Heart left ventricle (tissue), 16 donors: Measurements from ENCODE around the gene NIPAL3. TPM values are rescaled to one million over a fixed set of nuclear protein-coding genes. Genes with fewer than 3 reads are reported as not detected.

Experiments used
- ATAC-seq, 4 donors: fragments of 200-7000 bp; cut with Tn5 transposase; one replicate each; pipeline ENCODE4 v1.9.1; 2020 to 2022; ENCODE audit warnings: moderate library complexity in 4 of 4, mild to moderate bottlenecking in 3 of 4, moderate number of reproducible peaks in 1 of 4
- DNase-seq, 5 donors: peaks; one replicate each; pipeline ENCODE4 v3.0.0-alpha.2; 2020
- H3K27ac ChIP-seq, 12 donors: fragments of 200-600 bp; sonication (generic) in 4 of 12; one replicate each; pipeline versions ENCODE4 v1.5.0 to v1.8.0; 2016 to 2022; ENCODE audit warnings: mild to moderate bottlenecking in 2 of 12
- H3K27me3 ChIP-seq, 9 donors: fragments of 200-600 bp; sonication (generic) in 2 of 9; one replicate each; pipeline versions ENCODE4 v1.5.1 to v1.8.0; 2016 to 2022; ENCODE audit warnings: mild to moderate bottlenecking in 3 of 9
- H3K36me3 ChIP-seq, 9 donors: fragments of 200-600 bp; sonication (generic) in 2 of 9; one replicate each; pipeline versions ENCODE4 v1.5.0 to v1.8.0; 2018 to 2022; ENCODE audit warnings: mild to moderate bottlenecking in 2 of 9
- H3K4me1 ChIP-seq, 12 donors: fragments of 200-600 bp; sonication (generic) in 4 of 12; one replicate each; pipeline versions ENCODE4 v1.5.0 to v1.8.0; 2016 to 2022; ENCODE audit warnings: mild to moderate bottlenecking in 3 of 12
- H3K4me3 ChIP-seq, 12 donors: fragments of 200-600 bp; sonication (generic) in 4 of 12; one replicate each; pipeline versions ENCODE4 v1.5.0 to v1.8.0; 2017 to 2022; ENCODE audit warnings: mild to moderate bottlenecking in 9 of 12, moderate library complexity in 4 of 12
- H3K9me3 ChIP-seq, 12 donors: fragments of 200-600 bp; sonication (generic) in 4 of 12; one replicate each; pipeline versions ENCODE4 v1.5.0 to v1.8.0; 2016 to 2022; ENCODE audit warnings: mild to moderate bottlenecking in 1 of 12
- POLR2A ChIP-seq, 2 donors: fragments of 450-650 bp; IDR thresholded peaks; one replicate each; pipeline ENCODE4 v1.6.1; 2017; ENCODE audit warnings: antibody characterized with exemption in 2 of 2, mild to moderate bottlenecking in 2 of 2, moderate library complexity in 2 of 2
- WGBS, 4 donors: extraction: QIAGEN DNeasy Blood & Tissue Kit in 2 of 4; methylation state at CpG; one replicate each; pipeline versions ENCODE4 v1.1.5 to v1.1.7; 2013 to 2018; 5-methylcytosine and 5-hydroxymethylcytosine counted together
- intact Hi-C, 10 donors: fragments of 100-400 bp; cut with DNase I; formaldehyde crosslinking; loops; one replicate each; pipeline versions ENCODE4 v1.11.1 to v1.14.2; 2022
- long read RNA-seq, 3 donors: library from polyadenylated mRNA; unstranded; transcript quantifications; one replicate each; pipeline ENCODE4 v2.0.0, GENCODE V29; 2020 to 2021
- polyA plus RNA-seq, 2 donors: library from polyadenylated mRNA; stranded (reverse); fragments of 200-250 nt; gene quantifications; one replicate each; pipeline ENCODE4 v1.2.3, GENCODE V29; 2013
- total RNA-seq, 9 donors: library from RNA; depleted of rRNA in 2 of 9; stranded (reverse); fragments of >200 nt in 2 of 9; fragmentation: NEBNext Ultra II Directional in 3 of 9; extraction: Animal tissue kit (Norgen Biotek cat#: 25700) in 3 of 9; gene quantifications; one replicate each; pipeline versions ENCODE4 v1.1.0 to v1.2.4, GENCODE V29; 2016 to 2023
- TF ChIP-seq, protein P1 (sequence below), 12 donors: fragments of 200-600 bp; sonication (generic) in 4 of 12; IDR thresholded peaks; one replicate each; pipeline versions ENCODE4 v1.5.0 to v1.8.0; 2018 to 2022; ENCODE audit warnings: antibody characterized with exemption in 12 of 12, mild to moderate bottlenecking in 5 of 12
- donor health status: ischemic (EF 13 %, LVEDD 7.1; RV severe dilation, severe dysfunction).
- donor health status: healthy with polysubstance abuse.
- donor health status: DM: no; HTN: yes; CAD: no.
- donor health status: DM: no; HTN: no; CAD: no.
- donor health status: ischemic (EF 25% LVEDD 6.9; RV normal size, moderate dysfunction).
- donor health status: ischemic (EF 25% LVEDD 5.7; RV mildly dilated, moderate dysfunction).
- donor health status: healthy.
- donor health status: DM: yes; HTN: yes; CAD: no.
- donor health status: ischemic (EF 35%, LVEDD 5.7; RV mildly dilated, moderate dysfunction).
- donor health status: nonischemic (EF 11% LVEDD 7.7; RV severe dilation, severe dysfunction).
- donor health status: DM: yes; HTN: yes; CAD: no.
- donor health status: PGD.
- donor health status: ischemic (EF 29% LVEDD 5.4; RV normal size, mild dysfunction).
- donor health status: nonischemic (EF 23%, LVEDD 6.1; RV moderate dilation, normal function).

NIPAL3 gene
- total RNA-seq = 10 to 100 TPM; 24.7 to 48.3 (median 29.7) TPM
- 10 to 100 TPM in 1 of 2 donors, 1 to 10 TPM in 1; 9.8 to 15.9 TPM for polyA plus RNA-seq
- long read RNA-seq, donor 1, full-length matches to known transcripts = 42 of 59 reads
- long read RNA-seq, donor 1, partial matches to known transcripts = 4 of 59 reads
- long read RNA-seq, donor 1, other reads (novel, unspliced or antisense) = 13 of 59 reads
- long read RNA-seq, donor 2, transcript NIPAL3-204 (12 exons, 1,711 nt) = major isoform, 90 of 121 reads
- long read RNA-seq, donor 2, partial matches to known transcripts = 11 of 121 reads
- long read RNA-seq, donor 2, other reads (novel, unspliced or antisense) = 17 of 121 reads
- long read RNA-seq, donor 3, transcript NIPAL3-204 (12 exons, 1,711 nt) = major isoform, 53 of 75 reads
- long read RNA-seq, donor 3, partial matches to known transcripts = 12 of 75 reads
- long read RNA-seq, donor 3, other reads (novel, unspliced or antisense) = 10 of 75 reads

DNA sequence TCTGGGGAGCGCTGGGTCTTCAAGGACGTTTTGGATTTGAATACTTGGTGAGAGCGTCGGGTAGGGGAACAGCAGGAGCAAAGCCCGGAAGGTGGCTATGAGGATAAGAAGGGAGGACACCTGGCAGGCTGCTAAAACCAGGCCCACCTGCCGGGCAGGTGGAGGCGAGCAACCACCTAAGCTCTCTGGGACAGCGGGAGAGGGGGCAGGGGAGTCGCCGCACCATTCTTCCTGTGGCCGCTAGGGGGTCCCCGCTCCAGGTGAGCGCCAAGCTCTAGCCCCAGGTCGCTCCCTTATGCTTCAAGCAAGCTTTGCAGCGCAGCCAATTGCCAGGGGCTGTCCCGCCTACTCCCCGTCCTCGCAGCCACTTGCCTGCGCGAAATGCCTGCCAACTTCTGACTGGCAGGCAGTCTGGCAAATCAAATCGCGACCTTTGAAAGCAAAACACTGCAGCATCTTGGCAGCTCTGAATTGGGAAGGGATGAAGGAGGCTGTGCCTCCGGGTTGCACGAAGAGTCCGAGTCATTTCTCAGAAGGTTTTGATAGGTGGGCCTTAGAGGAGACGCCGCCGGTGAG lies at the start of gene NIPAL3:
Gene NIPAL3, plus strand, starts transcription at position 469 of the 576 bp plus-strand sequence. CDS start 3,746 bp downstream, outside the sequence.
- TF ChIP-seq POLR2A (IDR thresholded peaks at IDR 0.05) = peak in 1 of 2 donors; percentile 33
- TF ChIP-seq, protein P1, sequence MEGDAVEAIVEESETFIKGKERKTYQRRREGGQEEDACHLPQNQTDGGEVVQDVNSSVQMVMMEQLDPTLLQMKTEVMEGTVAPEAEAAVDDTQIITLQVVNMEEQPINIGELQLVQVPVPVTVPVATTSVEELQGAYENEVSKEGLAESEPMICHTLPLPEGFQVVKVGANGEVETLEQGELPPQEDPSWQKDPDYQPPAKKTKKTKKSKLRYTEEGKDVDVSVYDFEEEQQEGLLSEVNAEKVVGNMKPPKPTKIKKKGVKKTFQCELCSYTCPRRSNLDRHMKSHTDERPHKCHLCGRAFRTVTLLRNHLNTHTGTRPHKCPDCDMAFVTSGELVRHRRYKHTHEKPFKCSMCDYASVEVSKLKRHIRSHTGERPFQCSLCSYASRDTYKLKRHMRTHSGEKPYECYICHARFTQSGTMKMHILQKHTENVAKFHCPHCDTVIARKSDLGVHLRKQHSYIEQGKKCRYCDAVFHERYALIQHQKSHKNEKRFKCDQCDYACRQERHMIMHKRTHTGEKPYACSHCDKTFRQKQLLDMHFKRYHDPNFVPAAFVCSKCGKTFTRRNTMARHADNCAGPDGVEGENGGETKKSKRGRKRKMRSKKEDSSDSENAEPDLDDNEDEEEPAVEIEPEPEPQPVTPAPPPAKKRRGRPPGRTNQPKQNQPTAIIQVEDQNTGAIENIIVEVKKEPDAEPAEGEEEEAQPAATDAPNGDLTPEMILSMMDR (IDR thresholded peaks at IDR 0.05) = peak; percentile 62 to 85 (median 80)
- H3K27me3 ChIP-seq = no peaks in the 10 kb centered on the region
- 2 to 6% (median 3%) methylated on average over 22 to 28 of the region's 28 CpGs for WGBS, 4 donors
- intact Hi-C loops = loop anchor here in 8 of 10 donors (5.0 to 10.0 kb wide), 8 partner anchors 87 to 229 kb away; partner anchors contain the start of genes RCAN3 (in 6 of the 8) and SRRM1 (in 1 of the 8)
- peaks cover 0 to 13% (median 7%) of the 10 kb centered on the region in 9 donors for H3K36me3 ChIP-seq
- peaks cover 0 to 51% (median 23%) of the 10 kb centered on the region in 12 donors for H3K4me1 ChIP-seq
- peak within 1 kb of the TSS in 8 of 12 donors; percentile 16 to 60 (median 46) for H3K27ac ChIP-seq
- DNase-seq (peak; percentile 98 to 99 (median 99)), ATAC-seq (peak; percentile 95 to 97 (median 96))
- no peaks in the 10 kb centered on the region for H3K9me3 ChIP-seq
- H3K4me3 ChIP-seq = peak within 1 kb of the TSS; percentile 38 to 95 (median 72)

DNA sequence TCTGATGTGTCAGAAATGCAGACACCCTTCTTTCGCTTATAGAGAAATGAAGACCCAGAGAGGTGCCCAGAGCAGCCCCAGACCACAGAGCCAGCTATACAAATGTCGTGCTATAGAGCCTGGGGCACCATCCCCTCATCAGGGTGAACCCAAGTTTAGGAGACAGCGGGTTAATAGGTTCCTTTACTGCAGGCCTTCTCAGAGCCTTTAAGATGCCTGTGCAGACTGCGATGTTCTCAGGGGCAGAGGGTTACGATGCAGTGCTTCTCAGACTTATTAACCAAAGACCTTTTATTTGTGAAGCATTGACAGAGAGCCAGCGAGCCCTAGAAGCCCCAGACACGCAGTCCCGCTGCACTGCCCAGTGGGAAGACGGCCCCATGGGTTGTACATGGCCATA lies 48.9 kb upstream of the NIPAL3 start:
- intact Hi-C loops = no loop called here
- H3K36me3 ChIP-seq = peaks cover 0 to 12% (median 0%) of the 10 kb centered on the region in 9 donors
- no peak overlapping the region for H3K4me3 ChIP-seq
- no peak overlapping the region for H3K27ac ChIP-seq
- no peaks in the 10 kb centered on the region for H3K27me3 ChIP-seq
- TF ChIP-seq, protein P1 (IDR thresholded peaks at IDR 0.05) = no peak
- no peak for TF ChIP-seq POLR2A (IDR thresholded peaks at IDR 0.05)
- no peaks in the 10 kb centered on the region for H3K9me3 ChIP-seq
- WGBS, 4 donors = 94 to 98% (median 97%) methylated on average over 8 to 9 of the region's 9 CpGs
- DNase-seq (no peak), ATAC-seq (no peak)
- H3K4me1 ChIP-seq = peaks cover 0 to 14% (median 0%) of the 10 kb centered on the region in 12 donors

DNA sequence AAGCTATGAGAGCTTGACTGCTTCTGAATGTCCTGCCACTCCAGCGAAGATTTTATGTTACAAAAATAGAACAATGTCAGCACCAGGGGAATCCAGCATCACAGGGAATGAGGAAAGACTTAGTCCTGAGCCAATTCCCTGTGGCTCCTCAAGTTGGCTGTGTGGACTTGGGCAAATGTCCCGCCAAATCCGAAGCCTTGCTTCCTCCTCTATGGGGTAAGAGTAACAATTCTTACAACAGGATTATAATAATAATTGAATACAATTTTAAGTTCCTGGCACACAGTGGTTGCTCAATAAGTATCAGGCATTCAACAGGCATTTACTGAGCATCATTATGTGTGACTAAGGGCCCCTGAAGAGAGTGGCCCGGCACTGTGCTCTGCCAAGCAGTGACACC lies 46.4 kb upstream of the NIPAL3 start:
- TF ChIP-seq, protein P1 (IDR thresholded peaks at IDR 0.05) = no peak
- no peak for TF ChIP-seq POLR2A (IDR thresholded peaks at IDR 0.05)
- intact Hi-C loops = no loop called here
- DNase-seq (peak in 1 of 5 donors; percentile 46), ATAC-seq (peak in 2 of 4 donors; percentile 30 to 83)
- no peak overlapping the region for H3K4me3 ChIP-seq
- H3K27ac ChIP-seq = peak overlapping the region in 1 of 12 donors; percentile 29
- no peaks in the 10 kb centered on the region for H3K27me3 ChIP-seq
- H3K36me3 ChIP-seq = peaks cover 0 to 12% (median 0%) of the 10 kb centered on the region in 9 donors
- no peaks in the 10 kb centered on the region for H3K9me3 ChIP-seq
- whole genome bisulfite sequencing, 4 donors = 63 to 92% (median 78%) methylated on average over 4 of the region's 4 CpGs
- H3K4me1 ChIP-seq = peaks cover 0 to 14% (median 0%) of the 10 kb centered on the region in 12 donors

DNA sequence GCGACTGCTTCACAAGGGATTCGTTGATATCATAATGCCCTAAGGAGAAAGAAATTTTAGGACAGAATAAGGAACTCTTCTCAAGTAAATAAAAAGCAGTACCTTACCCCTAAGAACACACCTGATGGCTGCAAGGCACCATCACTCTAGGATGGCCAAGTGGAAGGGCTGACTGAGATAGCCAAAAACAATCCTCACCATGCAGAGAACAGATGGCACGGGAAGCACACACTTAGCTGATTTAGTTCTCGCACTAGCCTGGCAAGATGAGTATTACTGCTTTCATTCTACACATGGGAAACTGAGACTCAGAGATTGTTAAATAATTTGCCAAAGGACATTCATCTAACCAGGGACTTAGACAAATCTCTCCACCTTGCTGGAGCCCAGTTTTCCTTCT lies 45.8 kb upstream of the NIPAL3 start:
- 92 to 96% (median 94%) methylated on average over 4 of the region's 4 CpGs for WGBS, 4 donors
- ATAC-seq = no peak

More for the DNA sequence above, 45.8 kb upstream of the NIPAL3 start:
- peaks cover 0 to 14% (median 0%) of the 10 kb centered on the region in 12 donors for H3K4me1 ChIP-seq
- H3K36me3 ChIP-seq = peaks cover 0 to 12% (median 0%) of the 10 kb centered on the region in 9 donors
- H3K27ac ChIP-seq = no peak overlapping the region
- H3K4me3 ChIP-seq = no peak overlapping the region
- intact Hi-C loops = no loop called here
- TF ChIP-seq, protein P1 (IDR thresholded peaks at IDR 0.05) = no peak
- no peak for TF ChIP-seq POLR2A (IDR thresholded peaks at IDR 0.05)
- DNase-seq = no peak
- no peaks in the 10 kb centered on the region for H3K27me3 ChIP-seq
- no peaks in the 10 kb centered on the region for H3K9me3 ChIP-seq
